Mesenteric fat pad (tissue), 1 donor: ENCODE results near the gene TTF2. TPM values are rescaled to one million over a fixed set of nuclear protein-coding genes. Genes with fewer than 3 reads are reported as not detected.
"Not testable (repeated sequence)": the region's sequence is repeated elsewhere in the genome, so short reads cannot be mapped to it uniquely, and the experiment has no call there.

Experiments used
- DNase-seq: peaks from one replicate; pipeline ENCODE4 v3.0.0-alpha.2; 2020; ENCODE audit warnings: low spot score
- microRNA-seq: library from miRNA; unstranded; fragments of <30 nt; microRNA quantifications from one replicate; pipeline ENCODE4 v1.2.0, GENCODE V29; 2020; ENCODE audit warnings: borderline number of aligned reads
- total RNA-seq: library from RNA; stranded (reverse); fragmentation: NEBNext Ultra II Directional; extraction: Animal tissue kit (Norgen Biotek cat#: 25700); gene quantifications from one replicate; pipeline ENCODE4 v1.2.1, GENCODE V29; 2021
- donor health status: DM: yes; HTN: yes; CAD: no.

The TTF2 gene
- total RNA-seq, 1 donor from 2014 or later: 15.1 TPM

DNA sequence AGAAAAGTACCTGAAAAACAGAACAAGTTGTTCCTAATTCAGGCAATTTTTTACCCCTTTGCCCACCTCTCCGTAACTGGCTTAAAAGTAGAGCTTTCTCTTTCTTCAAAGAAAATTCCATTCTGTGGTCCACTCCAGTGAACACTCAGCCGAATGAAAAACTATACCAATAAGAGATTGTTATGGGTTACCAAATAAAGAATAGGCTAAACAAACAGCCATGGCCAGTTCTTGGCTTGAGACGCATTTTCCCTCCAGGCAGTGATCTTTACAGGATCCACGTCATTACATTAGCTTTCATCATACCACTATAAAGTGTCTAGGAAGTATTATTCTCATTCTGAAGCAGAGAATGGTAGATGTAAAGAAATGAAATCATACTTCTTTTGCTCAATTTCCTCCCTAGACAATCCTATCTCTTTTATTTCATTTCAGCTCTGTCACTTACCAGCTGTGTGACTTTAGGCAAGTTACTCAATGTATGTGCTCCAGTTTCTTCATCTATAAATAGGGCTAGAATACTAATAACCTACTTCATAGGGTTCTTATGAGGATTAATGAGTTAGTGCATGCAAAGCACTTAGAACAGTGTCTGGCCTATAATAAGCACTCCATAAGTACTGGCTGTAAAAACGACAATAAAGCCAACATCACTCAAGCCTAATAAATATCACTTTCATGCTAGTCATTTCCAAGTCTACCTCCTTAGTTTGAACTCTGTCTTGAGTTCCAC lies 87.9 kb downstream of the TTF2 start:
- no peak for DNase-seq

DNA sequence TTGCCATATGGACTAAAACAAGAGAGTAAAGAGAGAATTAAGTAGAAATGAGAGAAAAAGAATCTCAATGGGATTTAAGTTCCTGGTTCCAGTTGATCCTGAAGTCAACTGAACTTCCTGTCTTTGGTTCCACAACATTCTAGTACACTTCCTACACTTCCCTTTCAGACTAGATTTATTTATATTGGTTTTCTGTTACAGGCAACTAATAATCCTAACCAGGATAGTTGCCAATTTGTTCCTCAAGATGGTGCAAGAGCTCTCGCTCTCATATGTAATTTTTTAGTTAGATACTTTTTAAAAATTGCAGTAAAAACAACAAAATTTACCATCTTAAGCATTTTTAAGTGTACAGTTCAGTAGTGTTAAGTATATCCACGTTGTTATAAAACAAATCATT lies 90.2 kb downstream of the TTF2 start:
- DNase-seq: no peak

DNA sequence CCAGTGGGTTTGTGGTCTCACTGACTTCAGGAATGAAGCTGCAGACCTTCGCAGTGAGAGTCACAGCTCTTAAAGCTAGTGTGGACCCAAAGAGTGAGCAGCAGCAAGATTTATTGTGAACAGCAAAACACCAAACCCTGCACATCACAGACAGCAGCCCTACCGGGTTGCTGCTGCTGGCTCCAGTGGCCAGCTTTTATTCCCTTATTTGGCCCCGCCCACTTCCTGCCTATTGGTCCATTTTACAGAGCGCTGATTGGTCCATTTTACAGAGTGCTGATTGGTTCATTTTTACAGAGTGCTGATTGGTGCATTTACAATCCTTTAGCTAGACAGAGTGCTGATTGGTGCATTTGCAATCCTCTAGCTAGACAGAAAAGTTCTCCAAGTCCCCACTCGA lies 91.2 kb downstream of the TTF2 start:
- not testable (repeated sequence) for DNase-seq

Small RNA genes lying within 50 kb of the gene (microRNA-seq; reads per million reads assigned to microRNA genes)
- gene MIR942: 11.6 reads per million, percentile 9 among the genes with 10 or more reads in this experiment

Other genes with a start within 250 kb of the TTF2 start
- 24.0 TPM for gene PTGFRN, start 150.4 kb upstream of the TTF2 start, total RNA-seq
- 1.5 TPM for gene CD101, start 58.6 kb upstream of the TTF2 start, total RNA-seq
- 0.64 TPM for gene TRIM45, start 61.4 kb downstream of the TTF2 start, total RNA-seq
- not detected for gene VTCN1, start 150.6 kb downstream of the TTF2 start, total RNA-seq